Stimulated activated CD4-positive, alpha-beta T cell treated with anti-CD3 and anti-CD28 coated beads, Interleukin-2, amount 100 ng/mL, for 24 hours (primary cell): ENCODE results near the gene ASAH2.
A peak's percentile ranks its signal among the peaks of the same experiment; 100 is the strongest.
"Not testable (repeated sequence)": the region's sequence is repeated elsewhere in the genome, so short reads cannot be mapped to it uniquely, and the experiment has no call there.

Source experiments
- DNase-seq, 2 donors: peaks; one replicate each; pipeline ENCODE4 v3.0.0-alpha.2; 2020

Gene ASAH2

GRCh38 chr10:50250096-50250854 is 1.0 kb downstream of the ASAH2 start:
- DNase-seq, result no peak

- no peak for DNase-seq
These were observed 2.7 kb downstream of the ASAH2 start for GRCh38 chr10:50248598-50248997.

GRCh38 chr10:50248062-50248461 is 3.3 kb downstream of the ASAH2 start:
- no peak for DNase-seq

- DNase-seq, result no peak
These were observed 7.1 kb downstream of the ASAH2 start for GRCh38 chr10:50244201-50244600.

- no peak for DNase-seq
These were observed 8.5 kb downstream of the ASAH2 start for GRCh38 chr10:50242777-50243176.

GRCh38 chr10:50241478-50241877 is 9.8 kb downstream of the ASAH2 start:
- DNase-seq, result not testable (repeated sequence)

DNA sequence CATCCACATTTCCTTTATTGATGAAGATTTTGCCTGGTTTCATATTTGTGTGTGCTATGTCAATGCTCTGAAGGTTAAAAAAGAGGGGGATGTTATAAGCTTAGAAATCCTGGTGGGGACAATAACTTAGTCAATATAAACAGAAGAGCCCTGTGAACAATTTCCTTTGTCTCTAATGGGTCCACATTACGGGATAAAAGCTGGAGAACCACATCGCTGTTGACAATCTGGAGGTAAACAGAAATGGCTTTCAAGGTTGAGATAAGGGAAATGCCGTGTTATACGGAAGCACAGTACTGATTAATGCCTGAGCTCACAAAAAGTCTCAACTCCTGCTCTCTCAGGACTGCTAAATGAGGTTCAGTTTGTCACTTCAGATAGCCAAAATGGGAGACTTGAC is 16.8 kb downstream of the ASAH2 start:
- DNase-seq, result no peak

GRCh38 chr10:50232261-50232639 is 19.1 kb downstream of the ASAH2 start:
- no peak for DNase-seq

DNA sequence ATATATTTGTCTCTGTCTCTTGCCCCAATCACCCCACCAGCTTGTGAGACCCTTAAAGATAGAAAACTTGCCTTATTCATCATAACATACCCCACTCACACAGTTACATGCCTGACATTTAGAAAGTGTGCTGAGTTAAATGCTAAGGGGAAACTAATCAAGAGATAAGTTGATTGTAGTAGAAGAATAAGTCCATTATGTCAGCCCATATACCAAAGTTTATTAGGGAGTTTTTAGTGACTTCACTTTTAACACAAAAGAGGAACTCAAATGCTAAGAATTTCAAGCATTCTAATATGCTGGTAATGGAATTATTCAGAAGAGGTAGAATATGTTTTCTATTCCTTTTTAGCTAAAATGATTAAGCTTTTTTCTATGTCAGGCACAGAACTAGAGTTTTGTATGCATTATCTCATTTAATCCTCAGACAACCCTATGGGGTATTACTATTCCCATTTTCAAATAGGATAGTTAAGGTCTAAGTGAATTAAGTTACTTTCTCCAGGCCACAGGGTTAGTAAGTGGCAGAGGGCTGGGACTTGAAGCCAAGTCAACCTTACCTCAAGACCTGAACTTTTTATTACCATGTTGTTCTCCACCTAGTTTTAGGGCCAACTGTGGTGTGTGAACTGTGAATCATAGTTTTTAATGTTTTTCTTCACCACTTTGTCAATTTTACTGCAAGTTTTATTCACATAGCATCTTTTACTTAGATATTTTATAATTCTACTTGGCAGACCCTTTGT is 19.6 kb downstream of the ASAH2 start:
- DNase-seq, result no peak

DNA sequence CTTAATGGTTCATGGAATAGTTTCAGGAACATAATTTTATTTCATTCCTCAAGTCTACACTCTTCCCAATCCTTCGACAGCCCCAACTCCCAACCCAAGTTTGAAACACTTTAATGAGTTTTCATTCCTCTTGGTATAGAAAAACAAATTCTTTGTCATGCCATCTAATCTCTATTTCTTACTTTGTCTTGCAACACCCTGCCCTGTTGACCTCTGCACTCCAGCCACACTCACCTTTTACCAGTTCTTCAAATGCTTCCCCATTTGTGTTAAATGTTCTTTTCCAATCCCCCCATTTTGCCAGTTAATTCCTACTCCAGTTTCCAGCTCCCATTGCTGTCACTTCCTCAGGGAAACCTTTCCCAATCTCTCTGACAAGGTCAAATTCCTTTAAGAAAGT is 21.9 kb downstream of the ASAH2 start:
- no peak for DNase-seq

DNA sequence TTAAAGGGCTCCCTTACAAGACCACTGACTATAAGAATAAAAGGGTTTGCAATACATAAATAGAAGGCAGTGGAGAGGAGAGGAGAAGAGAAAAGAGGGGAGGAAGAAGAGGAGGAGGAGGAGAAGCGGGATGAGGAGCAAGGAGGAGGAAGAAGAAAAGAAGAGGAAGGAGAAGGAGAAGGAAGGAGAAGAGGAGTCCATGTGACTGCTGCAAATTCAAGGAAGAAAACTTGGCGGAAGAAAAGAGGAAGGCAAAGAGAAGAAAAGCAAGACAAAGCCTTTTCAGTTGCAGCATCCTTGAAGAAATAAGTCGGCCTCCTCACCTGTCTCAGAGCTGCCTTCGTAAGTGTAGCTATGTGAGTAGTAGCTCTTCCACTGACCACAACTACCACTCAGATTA is 22.6 kb downstream of the ASAH2 start:
- no peak for DNase-seq

GRCh38 chr10:50226610-50227009 is 24.7 kb downstream of the ASAH2 start:
- DNase-seq, result no peak

DNA sequence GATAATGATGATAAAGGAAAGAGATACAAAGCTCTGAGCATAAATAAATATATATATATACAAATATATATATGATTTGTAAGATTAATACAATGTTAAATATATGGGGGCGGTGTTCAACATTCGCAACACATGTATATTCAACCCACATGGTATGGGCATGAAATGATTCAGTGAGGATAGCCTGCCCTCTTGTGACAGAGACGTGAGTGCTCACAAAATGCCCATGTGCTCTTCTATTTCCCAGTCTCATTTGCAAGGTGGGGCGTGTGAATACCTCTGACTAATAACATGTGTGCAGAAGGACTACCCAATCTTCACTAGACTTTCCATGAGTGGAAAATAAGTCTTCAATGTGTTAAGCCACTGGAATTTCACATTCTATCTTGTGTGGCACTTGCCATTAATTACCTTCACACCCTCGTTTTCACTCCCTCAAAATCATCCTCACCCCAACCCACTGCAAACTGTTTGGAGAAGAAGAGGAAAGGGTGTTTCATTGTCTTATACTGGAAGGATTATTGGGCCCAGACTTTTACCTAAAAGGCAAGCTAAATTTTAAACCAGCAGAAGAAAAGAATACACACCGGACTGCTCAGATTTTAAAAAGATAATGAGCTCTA is 26.9 kb downstream of the ASAH2 start:
- peak; percentile 14 to 30 for DNase-seq

- DNase-seq, result no peak
These were observed 29.1 kb downstream of the ASAH2 start for GRCh38 chr10:50222199-50222598.

- DNase-seq, result no peak
These were observed 29.8 kb downstream of the ASAH2 start for GRCh38 chr10:50221470-50221869.

DNA sequence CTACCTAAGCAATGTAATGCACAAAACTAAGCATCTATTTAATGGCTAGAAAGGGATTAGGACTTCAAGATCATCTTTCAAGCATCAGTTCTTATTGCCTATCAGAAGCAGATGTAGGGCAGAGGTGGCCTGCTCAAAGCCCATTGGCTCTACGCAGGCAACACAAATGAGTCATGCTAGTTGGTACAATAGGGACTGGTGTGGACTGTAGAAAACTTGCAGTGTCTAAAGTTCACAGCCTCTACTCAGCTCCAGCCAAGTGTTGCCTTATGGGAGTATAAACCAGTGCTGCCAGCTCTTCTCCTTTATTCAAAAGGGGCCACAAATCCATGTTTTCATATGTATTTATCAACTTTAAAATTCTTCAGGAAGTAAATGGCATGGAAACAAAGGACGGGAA is 31.7 kb downstream of the ASAH2 start:
- no peak for DNase-seq

GRCh38 chr10:50219200-50219599 is 32.1 kb downstream of the ASAH2 start:
- no peak for DNase-seq

GRCh38 chr10:50216894-50217293 is 34.4 kb downstream of the ASAH2 start:
- DNase-seq, result no peak

DNA sequence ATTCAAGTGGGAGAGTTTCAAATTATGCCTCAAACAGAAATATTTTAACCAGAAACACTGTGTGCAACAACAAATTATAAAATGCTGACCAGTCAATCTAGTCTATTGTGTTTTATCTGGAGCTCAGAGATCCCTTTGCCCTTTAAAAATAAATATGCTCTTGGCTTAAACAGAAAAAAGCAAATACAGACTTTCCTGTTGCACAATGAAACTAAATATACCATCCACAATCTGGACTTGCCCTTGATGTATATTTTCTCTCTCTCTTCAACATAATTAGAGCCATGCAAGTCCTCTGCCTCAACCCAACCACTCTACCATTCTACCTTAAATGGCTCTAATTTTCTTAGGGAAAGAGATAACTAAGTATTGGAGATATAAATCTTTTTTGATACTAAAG is 34.9 kb downstream of the ASAH2 start:
- DNase-seq, result no peak

- no peak for DNase-seq
These were observed 39.6 kb downstream of the ASAH2 start for GRCh38 chr10:50211670-50212069.

DNA sequence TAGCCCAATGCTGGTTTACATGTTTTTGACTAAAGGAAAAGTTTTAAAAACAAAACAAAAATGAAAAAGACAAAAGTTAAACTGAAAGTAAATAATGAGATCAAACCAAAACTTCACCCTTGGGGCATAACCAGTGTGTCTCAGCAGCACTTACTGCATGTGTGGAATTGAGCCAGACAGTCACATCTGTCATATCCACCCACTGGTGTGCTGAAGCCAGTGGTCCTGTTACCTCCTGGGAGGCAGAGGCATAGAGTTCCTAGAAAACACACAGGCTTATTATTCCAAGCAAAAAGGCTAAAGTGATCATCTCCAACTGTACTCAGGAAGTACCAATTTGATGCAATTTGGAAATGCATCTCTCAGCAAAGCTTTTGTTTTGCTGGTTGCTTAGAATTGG is 40.4 kb downstream of the ASAH2 start:
- no peak for DNase-seq
